Type B pancreatic cell (in vitro differentiated cells): ENCODE measurements around the gene CFAP70. TPM values are rescaled to one million over a fixed set of nuclear protein-coding genes. Genes with fewer than 3 reads are reported as not detected.

Source experiments
- DNase-seq: peaks from one replicate; pipeline ENCODE4 v3.0.0; 2021; ENCODE audit warnings: mixed read lengths; ENCODE audit not compliant: unreplicated experiment; ENCODE audit errors: extremely low spot score
- H3K27ac Mint-ChIP-seq: 2 replicates; pipeline ENCODE4 v1.8.0; 2021; ENCODE audit warnings: mild to moderate bottlenecking, mixed read lengths
- H3K27me3 Mint-ChIP-seq: 2 replicates; pipeline ENCODE4 v1.8.0; 2021; ENCODE audit warnings: mixed read lengths
- H3K36me3 Mint-ChIP-seq: 2 replicates; pipeline ENCODE4 v1.8.0; 2021; ENCODE audit warnings: mixed read lengths
- H3K4me1 Mint-ChIP-seq: one replicate; pipeline ENCODE4 v1.8.0; 2021; ENCODE audit warnings: mixed read lengths; ENCODE audit not compliant: unreplicated experiment
- H3K4me3 Mint-ChIP-seq: 2 replicates; pipeline ENCODE4 v1.8.0; 2021; ENCODE audit warnings: mild to moderate bottlenecking, mixed read lengths
- H3K9me3 Mint-ChIP-seq: 2 replicates; pipeline ENCODE4 v1.8.0; 2021; ENCODE audit warnings: mixed read lengths
- CTCF ChIP-seq: fragments of 200-600 bp; sonication (generic); conservative IDR thresholded peaks from 2 replicates; pipeline ENCODE4 v1.5.0; 2021; ENCODE audit warnings: antibody characterized with exemption, mild to moderate bottlenecking
- total RNA-seq: library from RNA; stranded (reverse); gene quantifications from 2 replicates; pipeline ENCODE4 v1.2.1, GENCODE V29; 2021; ENCODE audit warnings: low replicate concordance

The CFAP70 gene
- total RNA-seq, 1 donor from 2014 or later: 9.7 TPM

DNA sequence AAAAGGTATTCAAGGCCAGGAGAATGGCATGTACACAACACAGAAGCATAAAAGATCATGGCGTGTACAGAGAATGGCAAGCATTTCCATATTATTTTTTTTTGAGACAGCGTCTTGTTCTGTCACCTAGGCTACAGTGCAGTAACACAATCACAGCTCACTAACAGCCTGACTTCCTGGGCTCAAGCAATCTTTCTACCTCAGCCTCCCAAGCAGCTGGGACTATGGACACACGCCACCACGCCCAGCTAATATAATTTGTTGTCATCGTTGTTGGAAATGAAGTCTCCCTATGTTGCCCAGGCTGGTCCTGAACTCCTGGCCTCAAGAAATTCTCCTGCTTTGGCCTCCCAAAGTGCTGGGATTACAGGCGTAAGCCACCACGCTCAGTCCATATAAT is 27.9 kb upstream of the CFAP70 start:
- no peak for DNase-seq
- peaks cover 27% of the 10 kb centered on the region for H3K36me3 Mint-ChIP-seq
- no peaks in the 10 kb centered on the region for H3K4me1 Mint-ChIP-seq
- no peaks in the 10 kb centered on the region for H3K9me3 Mint-ChIP-seq
- H3K27me3 Mint-ChIP-seq: no peaks in the 10 kb centered on the region
- no peak for TF ChIP-seq CTCF
- H3K4me3 Mint-ChIP-seq: no peak overlapping the region
- no peak overlapping the region for H3K27ac Mint-ChIP-seq

DNA sequence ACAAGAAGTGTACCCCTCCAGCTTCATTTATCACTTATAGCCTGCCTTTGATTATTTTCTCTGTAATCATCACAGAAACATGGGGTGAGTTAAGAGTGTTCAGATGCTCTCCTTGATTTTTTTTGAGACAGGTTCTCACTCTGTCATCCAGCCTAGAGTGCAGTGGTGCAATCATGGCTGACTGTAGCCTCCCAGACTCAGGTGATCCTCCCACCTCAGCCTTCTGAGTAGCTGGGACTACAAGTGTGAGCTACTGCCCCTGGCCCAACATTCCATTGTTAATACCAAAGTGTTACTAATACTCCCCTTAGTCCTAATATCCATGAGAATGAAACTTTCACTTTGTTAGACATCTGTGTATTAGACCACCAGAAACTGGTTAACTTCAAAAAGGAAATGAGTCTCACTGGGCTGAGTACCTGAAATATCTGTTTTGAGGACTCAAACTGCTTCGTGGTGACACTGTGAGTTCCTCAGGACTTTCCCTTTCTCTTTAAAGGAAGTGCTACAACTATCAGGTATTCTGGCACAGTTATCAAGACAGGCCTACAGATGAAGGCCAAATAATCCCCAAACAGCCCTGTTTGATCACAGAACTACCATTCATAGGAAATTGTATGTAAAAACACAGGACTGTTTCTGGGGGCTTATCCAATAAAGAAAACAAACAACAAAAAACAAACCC is 20.5 kb upstream of the CFAP70 start:
- DNase-seq: no peak
- Mint-ChIP-seq H3K36me3 (peaks cover 23% of the 10 kb centered on the region), H3K9me3 (no peaks in the 10 kb centered on the region), H3K4me3 (no peak overlapping the region), H3K4me1 (no peaks in the 10 kb centered on the region), H3K27me3 (no peaks in the 10 kb centered on the region), H3K27ac (no peak overlapping the region)
- no peak for TF ChIP-seq CTCF

DNA sequence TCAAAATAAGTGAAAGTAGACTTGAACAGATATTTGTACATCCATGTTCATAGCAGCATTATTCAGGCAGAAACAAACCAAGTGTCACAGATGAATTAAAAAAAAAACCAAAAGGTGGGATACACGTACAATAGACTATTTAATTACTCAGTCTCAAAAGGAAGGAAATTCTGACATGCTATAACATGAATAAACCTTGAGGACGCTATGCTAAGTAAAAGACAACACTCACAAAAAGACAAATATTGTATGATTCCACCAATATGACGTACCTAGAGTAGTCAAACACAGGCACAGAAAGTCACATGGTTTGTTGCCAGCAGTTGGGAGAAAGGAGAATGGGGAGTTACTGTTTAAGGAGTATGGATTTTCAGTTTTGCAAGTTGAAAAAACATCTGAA is 18.0 kb upstream of the CFAP70 start:
- H3K4me3 Mint-ChIP-seq: no peak overlapping the region
- H3K27ac Mint-ChIP-seq: no peak overlapping the region
- no peaks in the 10 kb centered on the region for H3K4me1 Mint-ChIP-seq
- peaks cover 21% of the 10 kb centered on the region for H3K36me3 Mint-ChIP-seq
- no peak for DNase-seq
- TF ChIP-seq CTCF: no peak
- H3K27me3 Mint-ChIP-seq: no peaks in the 10 kb centered on the region
- H3K9me3 Mint-ChIP-seq: no peaks in the 10 kb centered on the region

DNA sequence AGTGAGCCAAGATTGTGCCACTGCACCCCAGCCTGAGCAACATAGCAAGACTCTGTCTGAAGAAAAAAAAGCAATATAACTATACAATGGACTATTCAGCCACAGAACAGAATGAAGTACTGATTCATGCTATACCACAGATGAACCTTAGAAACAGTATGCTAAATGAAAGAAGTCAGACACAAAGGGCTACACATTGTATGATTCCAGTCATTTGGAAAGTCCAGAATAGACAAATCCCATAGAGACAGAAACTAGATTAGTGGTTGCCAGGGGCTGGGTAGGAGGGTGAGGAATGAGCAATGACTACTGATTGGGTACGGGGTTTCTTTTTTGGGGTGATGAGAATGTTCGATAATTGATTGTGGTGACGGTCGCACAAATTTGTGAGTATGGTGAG is 9.6 kb upstream of the CFAP70 start:
- no peaks in the 10 kb centered on the region for H3K27me3 Mint-ChIP-seq
- peaks cover 5% of the 10 kb centered on the region for H3K4me1 Mint-ChIP-seq
- no peak overlapping the region for H3K4me3 Mint-ChIP-seq
- H3K9me3 Mint-ChIP-seq: no peaks in the 10 kb centered on the region
- no peak overlapping the region for H3K27ac Mint-ChIP-seq
- no peak for DNase-seq
- no peak for TF ChIP-seq CTCF
- peaks cover 27% of the 10 kb centered on the region for H3K36me3 Mint-ChIP-seq

- Mint-ChIP-seq H3K27ac (no peak overlapping the region), H3K9me3 (peaks cover 6% of the 10 kb centered on the region), H3K4me3 (no peak overlapping the region), H3K27me3 (no peaks in the 10 kb centered on the region), H3K4me1 (peaks cover 5% of the 10 kb centered on the region), H3K36me3 (peaks cover 29% of the 10 kb centered on the region)
- DNase-seq: no peak
- TF ChIP-seq CTCF: no peak
Measured at GRCh38 chr10:73366381-73367298, 8.0 kb upstream of the CFAP70 start.
